HL-60 (cell line): Measurements from ENCODE around the gene RBP4.

Experiments used
- DNase-seq, 2 experiments: peaks; one replicate each; pipeline ENCODE4 v3.0.0-alpha.2; 2010 to 2020; ENCODE audit warnings: low read depth in 1 of 2, low spot score in 1 of 2
- H3K27ac ChIP-seq: fragments of 250-450 bp; sonication (Bioruptor Pico); replicated peaks from 2 replicates; pipeline ENCODE4 v1.5.1; 2020; ENCODE audit warnings: mild to moderate bottlenecking, moderate library complexity
- H3K27me3 ChIP-seq: fragments of 250-450 bp; sonication (Bioruptor Pico); 2 replicates; pipeline ENCODE4 v1.5.1; 2021; ENCODE audit warnings: mild to moderate bottlenecking, moderate library complexity; ENCODE audit not compliant: insufficient read depth, poor library complexity, severe bottlenecking
- H3K4me3 ChIP-seq: replicated peaks from 2 replicates; pipeline ENCODE4 v1.5.1; 2011; ENCODE audit warnings: mild to moderate bottlenecking, control low read depth, low read length; ENCODE audit not compliant: insufficient read depth
- CTCF ChIP-seq: IDR thresholded peaks from one replicate; pipeline ENCODE4 v1.5.1; 2011; ENCODE audit warnings: low read length, control low read depth, inconsistent platforms; ENCODE audit not compliant: insufficient read depth
- GABPA ChIP-seq: IDR thresholded peaks from 2 replicates; pipeline ENCODE4 v1.6.1; 2012; ENCODE audit warnings: low read depth
- POLR2AphosphoS5 ChIP-seq: IDR thresholded peaks from 2 replicates; pipeline ENCODE4 v1.6.1; 2012; ENCODE audit warnings: low read depth
- SPI1 ChIP-seq: IDR thresholded peaks from 2 replicates; pipeline ENCODE4 v1.6.1; 2012; ENCODE audit warnings: low read depth, mild to moderate bottlenecking, borderline replicate concordance
- TF ChIP-seq, protein P1 (sequence below): IDR thresholded peaks from 2 replicates; pipeline ENCODE4 v1.6.1; 2012; ENCODE audit warnings: low read depth; ENCODE audit not compliant: insufficient replicate concordance

RBP4 gene

GRCh38 chr10:93599778-93600177 is 1.3 kb downstream of the RBP4 start:
- no peak for TF ChIP-seq SPI1

DNA sequence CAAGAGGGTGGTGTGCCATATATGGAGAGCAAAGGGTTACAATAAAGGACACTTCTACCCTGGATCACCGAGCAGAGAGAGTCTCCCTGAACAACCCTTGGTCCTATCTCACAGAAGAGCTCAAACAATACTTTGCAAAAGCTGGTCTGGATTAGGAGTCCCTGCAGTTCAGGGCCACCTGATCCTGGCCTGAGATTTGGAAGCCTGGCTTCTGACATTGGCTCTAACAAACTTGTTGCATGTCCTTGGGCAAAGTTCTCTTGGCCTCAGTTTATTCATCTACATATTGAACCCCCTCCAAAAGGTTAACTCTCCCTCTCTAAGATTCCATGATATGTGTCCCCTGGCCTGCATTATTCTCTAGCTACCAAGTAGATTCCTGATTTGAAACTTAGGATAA is 1.7 kb downstream of the RBP4 start:
- no peak for DNase-seq
- no peak for TF ChIP-seq GABPA
- TF ChIP-seq CTCF = no peak
- TF ChIP-seq, protein P1, sequence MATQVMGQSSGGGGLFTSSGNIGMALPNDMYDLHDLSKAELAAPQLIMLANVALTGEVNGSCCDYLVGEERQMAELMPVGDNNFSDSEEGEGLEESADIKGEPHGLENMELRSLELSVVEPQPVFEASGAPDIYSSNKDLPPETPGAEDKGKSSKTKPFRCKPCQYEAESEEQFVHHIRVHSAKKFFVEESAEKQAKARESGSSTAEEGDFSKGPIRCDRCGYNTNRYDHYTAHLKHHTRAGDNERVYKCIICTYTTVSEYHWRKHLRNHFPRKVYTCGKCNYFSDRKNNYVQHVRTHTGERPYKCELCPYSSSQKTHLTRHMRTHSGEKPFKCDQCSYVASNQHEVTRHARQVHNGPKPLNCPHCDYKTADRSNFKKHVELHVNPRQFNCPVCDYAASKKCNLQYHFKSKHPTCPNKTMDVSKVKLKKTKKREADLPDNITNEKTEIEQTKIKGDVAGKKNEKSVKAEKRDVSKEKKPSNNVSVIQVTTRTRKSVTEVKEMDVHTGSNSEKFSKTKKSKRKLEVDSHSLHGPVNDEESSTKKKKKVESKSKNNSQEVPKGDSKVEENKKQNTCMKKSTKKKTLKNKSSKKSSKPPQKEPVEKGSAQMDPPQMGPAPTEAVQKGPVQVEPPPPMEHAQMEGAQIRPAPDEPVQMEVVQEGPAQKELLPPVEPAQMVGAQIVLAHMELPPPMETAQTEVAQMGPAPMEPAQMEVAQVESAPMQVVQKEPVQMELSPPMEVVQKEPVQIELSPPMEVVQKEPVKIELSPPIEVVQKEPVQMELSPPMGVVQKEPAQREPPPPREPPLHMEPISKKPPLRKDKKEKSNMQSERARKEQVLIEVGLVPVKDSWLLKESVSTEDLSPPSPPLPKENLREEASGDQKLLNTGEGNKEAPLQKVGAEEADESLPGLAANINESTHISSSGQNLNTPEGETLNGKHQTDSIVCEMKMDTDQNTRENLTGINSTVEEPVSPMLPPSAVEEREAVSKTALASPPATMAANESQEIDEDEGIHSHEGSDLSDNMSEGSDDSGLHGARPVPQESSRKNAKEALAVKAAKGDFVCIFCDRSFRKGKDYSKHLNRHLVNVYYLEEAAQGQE = no peak
- TF ChIP-seq SPI1 = no peak
- TF ChIP-seq POLR2AphosphoS5 = no peak
- Histone ChIP-seq H3K27ac (no peak overlapping the region), H3K4me3 (no peak overlapping the region), H3K27me3 (peaks cover 16% of the 10 kb centered on the region)

More at GRCh38 chr10:93599778-93600177, 1.3 kb downstream of the RBP4 start:
- DNase-seq = no peak
- H3K27ac ChIP-seq = no peak overlapping the region
- H3K4me3 ChIP-seq = no peak overlapping the region
- peaks cover 16% of the 10 kb centered on the region for H3K27me3 ChIP-seq

DNA sequence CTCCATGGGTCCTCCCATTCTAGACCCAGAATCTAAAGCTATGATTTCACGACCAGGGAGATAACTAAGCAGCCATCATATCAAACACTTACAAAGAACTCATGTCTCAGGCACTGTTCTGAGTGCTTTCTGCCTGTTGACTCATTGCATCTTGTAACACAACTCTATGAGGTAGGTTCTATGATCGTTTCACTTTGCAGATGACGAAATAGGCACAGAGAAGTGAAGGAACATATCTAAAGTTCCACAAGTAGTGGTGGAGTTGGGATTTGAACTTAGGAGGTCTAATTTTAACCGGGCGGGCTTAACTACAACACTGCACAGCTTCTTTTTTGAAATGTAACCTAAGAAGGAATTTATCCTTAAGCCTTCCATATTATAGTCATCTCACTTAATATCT is 2.9 kb downstream of the RBP4 start:
- no peak overlapping the region for H3K4me3 ChIP-seq

More for the DNA sequence above, 2.9 kb downstream of the RBP4 start:
- TF ChIP-seq POLR2AphosphoS5 (no peak), GABPA (no peak), CTCF (no peak), SPI1 (no peak)
- TF ChIP-seq, protein P1 = no peak
- peaks cover 13% of the 10 kb centered on the region for H3K27me3 ChIP-seq
- peak in 1 of 2 experiments; percentile 18 for DNase-seq
- H3K27ac ChIP-seq = no peak overlapping the region
